Hepatocyte (in vitro differentiated cells): ENCODE data around the gene ARHGAP15. TPM values are rescaled to one million over a fixed set of nuclear protein-coding genes. Genes with fewer than 3 reads are reported as not detected.

Source experiments
- DNase-seq: peaks from one replicate; pipeline ENCODE4 v3.0.0-alpha.2; 2016; ENCODE audit warnings: low spot score
- H2AFZ ChIP-seq: fragments of 200-600 bp; sonication (generic); 2 replicates; pipeline ENCODE4 v1.6.0; 2016; ENCODE audit warnings: antibody characterized with exemption, mild to moderate bottlenecking
- H3K27ac ChIP-seq: fragments of 200-600 bp; sonication (generic); 2 replicates; pipeline ENCODE4 v1.5.1; 2016; ENCODE audit warnings: mild to moderate bottlenecking
- H3K27me3 ChIP-seq: fragments of 200-600 bp; sonication (generic); 2 replicates; pipeline ENCODE4 v1.6.1; 2016
- H3K36me3 ChIP-seq: fragments of 200-600 bp; sonication (generic); replicated peaks from 2 replicates; pipeline ENCODE4 v1.5.1; 2016; ENCODE audit warnings: low read depth; ENCODE audit not compliant: insufficient read depth
- H3K4me1 ChIP-seq: fragments of 200-600 bp; sonication (generic); 2 replicates; pipeline ENCODE4 v1.5.1; 2016; ENCODE audit warnings: mild to moderate bottlenecking, moderate library complexity; ENCODE audit not compliant: insufficient read depth
- H3K4me2 ChIP-seq: fragments of 200-600 bp; sonication (generic); 2 replicates; pipeline ENCODE4 v1.6.0; 2016
- H3K4me3 ChIP-seq: fragments of 200-600 bp; sonication (generic); 2 replicates; pipeline ENCODE4 v1.5.1; 2016; ENCODE audit warnings: mild to moderate bottlenecking
- H3K79me2 ChIP-seq: fragments of 200-600 bp; sonication (generic); 2 replicates; pipeline ENCODE4 v1.6.0; 2017; ENCODE audit warnings: mild to moderate bottlenecking
- H3K9me2 ChIP-seq: fragments of 200-600 bp; sonication (generic); replicated peaks from 2 replicates; pipeline ENCODE4 v1.6.0; 2017; ENCODE audit warnings: mild to moderate bottlenecking; ENCODE audit not compliant: insufficient read depth
- H3K9me3 ChIP-seq: fragments of 200-600 bp; sonication (generic); 2 replicates; pipeline ENCODE4 v1.5.1; 2016; ENCODE audit warnings: low read depth, mild to moderate bottlenecking
- H4K20me1 ChIP-seq: fragments of 200-600 bp; sonication (generic); 2 replicates; pipeline ENCODE4 v1.6.0; 2016; ENCODE audit warnings: mild to moderate bottlenecking; ENCODE audit not compliant: insufficient read depth, poor library complexity, severe bottlenecking
- CTCF ChIP-seq: fragments of 200-600 bp; sonication (generic); IDR thresholded peaks from 2 replicates; pipeline ENCODE4 v1.5.1; 2016; ENCODE audit warnings: antibody characterized with exemption, mild to moderate bottlenecking; ENCODE audit not compliant: poor library complexity
- EZH2 ChIP-seq: fragments of 200-600 bp; sonication (generic); IDR thresholded peaks from 2 replicates; pipeline ENCODE4 v1.6.1; 2016; ENCODE audit warnings: antibody characterized with exemption, mild to moderate bottlenecking, borderline replicate concordance
- EZH2phosphoT487 ChIP-seq: fragments of 200-600 bp; sonication (generic); IDR thresholded peaks from one replicate; pipeline ENCODE4 v1.6.1; 2018; ENCODE audit warnings: antibody characterized with exemption, mild to moderate bottlenecking, low read depth, moderate library complexity; ENCODE audit not compliant: unreplicated experiment, severe bottlenecking
- WGBS: methylation state at CpG from one replicate; pipeline ENCODE4 v1.1.6; 2016; ENCODE audit warnings: low lambda C conversion rate; ENCODE audit errors: missing lambda C conversion rate; 5-methylcytosine and 5-hydroxymethylcytosine counted together
- polyA plus RNA-seq: library from polyadenylated mRNA; unstranded; fragments of >200 nt; fragmentation: Nextera tagmentation; extraction: Ambion mirVana; gene quantifications from 2 replicates; pipeline ENCODE4 v1.2.1, GENCODE V29; 2016
- total RNA-seq: library from RNA; depleted of rRNA; stranded (reverse); fragments of >200 nt; gene quantifications from 2 replicates; pipeline ENCODE4 v1.2.3, GENCODE V29; 2014

Gene ARHGAP15
- total and polyA plus RNA-seq, 2 experiments from 2014 or later: 0.17 TPM; not detected in 1

GRCh38 chr2:143157418-143157817 is 28.2 kb downstream of the ARHGAP15 start:
- WGBS: 79% methylated on average over 3 of the region's 3 CpGs
- no peak for DNase-seq
- H3K27ac ChIP-seq: no peak overlapping the region
- no peak overlapping the region for H3K4me3 ChIP-seq
- H3K36me3 ChIP-seq: no peaks in the 10 kb centered on the region
- H3K9me2 ChIP-seq: no peaks in the 10 kb centered on the region
- TF ChIP-seq CTCF (no peak), EZH2 (no peak), EZH2phosphoT487 (no peak)
- no peak overlapping the region for H3K4me2 ChIP-seq
- H2AFZ ChIP-seq: no peak overlapping the region
- H3K4me1 ChIP-seq: peaks cover 3% of the 10 kb centered on the region
- no peaks in the 10 kb centered on the region for H3K9me3 ChIP-seq
- H3K27me3 ChIP-seq: no peaks in the 10 kb centered on the region
- H3K79me2 ChIP-seq: no peaks in the 10 kb centered on the region
- H4K20me1 ChIP-seq: no peaks in the 10 kb centered on the region

- WGBS: 71% methylated on average over 3 of the region's 3 CpGs
- DNase-seq: no peak
- H3K4me2 ChIP-seq: no peak overlapping the region
- no peak overlapping the region for H3K27ac ChIP-seq
- H3K27me3 ChIP-seq: no peaks in the 10 kb centered on the region
- no peaks in the 10 kb centered on the region for H3K79me2 ChIP-seq
- no peaks in the 10 kb centered on the region for H3K9me3 ChIP-seq
- H2AFZ ChIP-seq: no peak overlapping the region
- peaks cover 3% of the 10 kb centered on the region for H3K4me1 ChIP-seq
- H3K9me2 ChIP-seq: no peaks in the 10 kb centered on the region
- TF ChIP-seq EZH2phosphoT487: no peak
- TF ChIP-seq CTCF: no peak
- TF ChIP-seq EZH2: no peak
- H4K20me1 ChIP-seq: no peaks in the 10 kb centered on the region
- H3K36me3 ChIP-seq: no peaks in the 10 kb centered on the region
- H3K4me3 ChIP-seq: no peak overlapping the region
Observed at GRCh38 chr2:143158098-143158497, 28.9 kb downstream of the ARHGAP15 start.

GRCh38 chr2:143158551-143159485 is 29.6 kb downstream of the ARHGAP15 start:
- Histone ChIP-seq H3K79me2 (no peaks in the 10 kb centered on the region), H3K4me3 (no peak overlapping the region), H3K36me3 (no peaks in the 10 kb centered on the region), H3K9me2 (no peaks in the 10 kb centered on the region), H3K4me1 (peaks cover 3% of the 10 kb centered on the region), H2AFZ (no peak overlapping the region), H3K27ac (no peak overlapping the region), H3K27me3 (no peaks in the 10 kb centered on the region), H4K20me1 (no peaks in the 10 kb centered on the region), H3K4me2 (peak overlapping the region; percentile 19), H3K9me3 (no peaks in the 10 kb centered on the region)
- DNase-seq: no peak
- TF ChIP-seq EZH2: no peak
- no peak for TF ChIP-seq CTCF
- no peak for TF ChIP-seq EZH2phosphoT487
- WGBS: 73% methylated on average over 10 of the region's 10 CpGs
